GM12891 (cell line): ENCODE results near the gene PINLYP.

Experiments
- PAX5 ChIP-seq: IDR thresholded peaks from 2 replicates; pipeline ENCODE4 v1.6.1; 2011; ENCODE audit warnings: low read length, moderate library complexity, mild to moderate bottlenecking; ENCODE audit not compliant: insufficient read depth, severe bottlenecking
- POLR2A ChIP-seq: IDR thresholded peaks from 2 replicates; pipeline ENCODE4 v1.6.1; 2011; ENCODE audit warnings: low read depth, low read length, control low read depth
- POLR2AphosphoS5 ChIP-seq: IDR thresholded peaks from 2 replicates; pipeline ENCODE4 v1.6.1; 2011; ENCODE audit warnings: low read depth, low read length, control low read depth
- TAF1 ChIP-seq: IDR thresholded peaks from 2 replicates; pipeline ENCODE4 v1.6.1; 2011; ENCODE audit warnings: low read depth, low read length, control low read depth

DNA sequence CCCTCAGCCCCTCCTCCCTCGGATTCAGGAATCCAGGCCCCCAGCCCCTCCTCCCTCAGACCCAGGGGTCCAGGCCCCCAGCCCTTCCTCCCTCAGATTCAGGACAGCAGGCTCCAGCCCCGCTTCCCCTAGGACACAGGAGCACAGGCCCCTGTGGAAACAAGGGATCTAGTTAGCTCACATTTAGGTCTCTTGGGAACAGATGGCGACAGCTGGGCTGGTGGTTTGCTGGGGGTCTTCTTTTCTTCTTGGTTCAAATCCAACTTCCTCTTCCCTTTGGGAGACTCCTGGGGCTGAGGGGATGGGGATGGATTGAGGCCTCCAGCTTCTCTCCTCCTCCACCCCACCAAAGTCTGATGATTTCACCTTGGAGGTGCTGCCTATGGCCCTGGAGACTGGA is 23.0 kb upstream of the PINLYP start:
- TF ChIP-seq PAX5 = no peak
- TF ChIP-seq POLR2A = no peak
- no peak for TF ChIP-seq POLR2AphosphoS5
- TF ChIP-seq TAF1 = no peak
